DOHH2 (cell line): ENCODE data around the gene ZFP57.

ENCODE experiments used
- H3F3A ChIP-seq: fragments of 200-600 bp; sonication (generic), shearing (Covaris generic); 2 replicates; pipeline ENCODE4 v1.6.0; 2016; ENCODE audit warnings: antibody characterized with exemption, mild to moderate bottlenecking; ENCODE audit not compliant: control insufficient read depth, insufficient read depth
- H3K27ac ChIP-seq: fragments of 200-600 bp; sonication (generic); 2 replicates; pipeline ENCODE4 v1.5.1; 2014; ENCODE audit warnings: low read depth, mild to moderate bottlenecking, low read length, moderate library complexity
- H3K27me3 ChIP-seq: fragments of 200-600 bp; sonication (generic); 2 replicates; pipeline ENCODE4 v1.6.1; 2014; ENCODE audit warnings: mild to moderate bottlenecking, low read length, mixed read lengths; ENCODE audit not compliant: control insufficient read depth
- H3K36me3 ChIP-seq: fragments of 200-600 bp; sonication (generic); 2 replicates; pipeline ENCODE4 v1.6.1; 2014; ENCODE audit warnings: mild to moderate bottlenecking, low read length, moderate library complexity, mixed read lengths; ENCODE audit not compliant: control insufficient read depth
- H3K4me1 ChIP-seq: fragments of 200-600 bp; sonication (generic); 2 replicates; pipeline ENCODE4 v1.6.1; 2014; ENCODE audit warnings: mild to moderate bottlenecking, low read length, mixed read lengths; ENCODE audit not compliant: control insufficient read depth
- H3K4me2 ChIP-seq: fragments of 200-600 bp; sonication (generic); 2 replicates; pipeline ENCODE4 v1.6.0; 2014; ENCODE audit warnings: mild to moderate bottlenecking, low read length, moderate library complexity
- H3K4me3 ChIP-seq: fragments of 200-600 bp; sonication (generic); 2 replicates; pipeline ENCODE4 v1.5.1; 2014; ENCODE audit warnings: mild to moderate bottlenecking, low read length, mixed read lengths
- H3K79me2 ChIP-seq: fragments of 200-600 bp; sonication (generic); 2 replicates; pipeline ENCODE4 v1.6.1; 2014; ENCODE audit warnings: mild to moderate bottlenecking, low read length, mixed read lengths; ENCODE audit not compliant: control insufficient read depth
- H3K9me2 ChIP-seq: fragments of 200-600 bp; sonication (generic); replicated peaks from 2 replicates; pipeline ENCODE4 v1.6.1; 2014; ENCODE audit warnings: mild to moderate bottlenecking, low read length, mixed read lengths; ENCODE audit not compliant: control insufficient read depth
- H3K9me3 ChIP-seq: fragments of 200-600 bp; sonication (generic); 2 replicates; pipeline ENCODE4 v1.6.1; 2014; ENCODE audit warnings: antibody characterized with exemption, low read length, mixed read lengths; ENCODE audit not compliant: control insufficient read depth, insufficient read depth
- H4K20me1 ChIP-seq: fragments of 200-600 bp; sonication (generic); 2 replicates; pipeline ENCODE4 v1.6.0; 2014; ENCODE audit warnings: low read depth, mild to moderate bottlenecking, antibody characterized with exemption, low read length, moderate library complexity; ENCODE audit not compliant: control insufficient read depth, insufficient read depth
- EZH2phosphoT487 ChIP-seq: fragments of 200-600 bp; sonication (generic); IDR thresholded peaks from 2 replicates; pipeline ENCODE4 v1.6.1; 2017; ENCODE audit warnings: borderline replicate concordance, mild to moderate bottlenecking, antibody characterized with exemption, low read length, moderate library complexity, mixed read lengths
- TF ChIP-seq, protein P1 (sequence below): fragments of 200-600 bp; sonication (generic); IDR thresholded peaks from one replicate; pipeline ENCODE4 v1.5.1; 2014; ENCODE audit warnings: antibody characterized with exemption, mild to moderate bottlenecking, low read depth, low read length; ENCODE audit not compliant: poor library complexity, severe bottlenecking

ZFP57 gene

GRCh38 chr6:29637247-29637646, 43.7 kb downstream of the ZFP57 start:
- Histone ChIP-seq H3K4me3 (no peak overlapping the region), H3K4me1 (peaks cover 22% of the 10 kb centered on the region), H3K79me2 (no peaks in the 10 kb centered on the region), H3K9me2 (no peaks in the 10 kb centered on the region), H3K9me3 (no peaks in the 10 kb centered on the region), H4K20me1 (no peaks in the 10 kb centered on the region), H3K4me2 (no peak overlapping the region), H3K27me3 (no peaks in the 10 kb centered on the region), H3K27ac (no peak overlapping the region), H3F3A (peaks cover 13% of the 10 kb centered on the region), H3K36me3 (no peaks in the 10 kb centered on the region)
- TF ChIP-seq, protein P1, sequence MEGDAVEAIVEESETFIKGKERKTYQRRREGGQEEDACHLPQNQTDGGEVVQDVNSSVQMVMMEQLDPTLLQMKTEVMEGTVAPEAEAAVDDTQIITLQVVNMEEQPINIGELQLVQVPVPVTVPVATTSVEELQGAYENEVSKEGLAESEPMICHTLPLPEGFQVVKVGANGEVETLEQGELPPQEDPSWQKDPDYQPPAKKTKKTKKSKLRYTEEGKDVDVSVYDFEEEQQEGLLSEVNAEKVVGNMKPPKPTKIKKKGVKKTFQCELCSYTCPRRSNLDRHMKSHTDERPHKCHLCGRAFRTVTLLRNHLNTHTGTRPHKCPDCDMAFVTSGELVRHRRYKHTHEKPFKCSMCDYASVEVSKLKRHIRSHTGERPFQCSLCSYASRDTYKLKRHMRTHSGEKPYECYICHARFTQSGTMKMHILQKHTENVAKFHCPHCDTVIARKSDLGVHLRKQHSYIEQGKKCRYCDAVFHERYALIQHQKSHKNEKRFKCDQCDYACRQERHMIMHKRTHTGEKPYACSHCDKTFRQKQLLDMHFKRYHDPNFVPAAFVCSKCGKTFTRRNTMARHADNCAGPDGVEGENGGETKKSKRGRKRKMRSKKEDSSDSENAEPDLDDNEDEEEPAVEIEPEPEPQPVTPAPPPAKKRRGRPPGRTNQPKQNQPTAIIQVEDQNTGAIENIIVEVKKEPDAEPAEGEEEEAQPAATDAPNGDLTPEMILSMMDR: no peak
- TF ChIP-seq EZH2phosphoT487: no peak

DNA sequence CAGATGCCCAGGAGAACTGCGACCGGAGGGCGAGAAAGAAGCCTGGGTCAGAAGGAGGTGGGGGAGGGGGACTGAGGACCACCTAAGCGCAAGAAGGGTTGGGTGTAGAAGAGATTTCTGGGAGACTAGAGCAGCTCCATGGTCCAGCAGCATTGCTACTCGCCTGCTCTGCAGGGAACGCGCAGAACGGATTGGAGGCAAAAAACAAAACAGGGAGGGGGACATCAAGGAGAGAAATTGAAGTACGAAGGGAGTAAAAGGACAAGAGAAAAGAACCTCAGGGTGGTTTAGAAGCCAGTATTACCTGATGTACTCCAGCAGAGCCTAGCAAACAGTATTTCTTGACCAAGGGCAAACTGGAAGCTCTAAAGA, 47.4 kb downstream of the ZFP57 start:
- Histone ChIP-seq H4K20me1 (peaks cover 6% of the 10 kb centered on the region; the same call in 1 of the 2 replicates), H3K9me2 (no peaks in the 10 kb centered on the region), H3K27ac (peak overlapping the region; percentile 22), H3K27me3 (no peaks in the 10 kb centered on the region), H3F3A (peaks cover 16% of the 10 kb centered on the region), H3K4me3 (peak overlapping the region; percentile 92), H3K79me2 (no peaks in the 10 kb centered on the region), H3K9me3 (no peaks in the 10 kb centered on the region), H3K4me2 (peak overlapping the region; percentile 99), H3K4me1 (peaks cover 50% of the 10 kb centered on the region), H3K36me3 (no peaks in the 10 kb centered on the region)
- no peak for TF ChIP-seq EZH2phosphoT487
- TF ChIP-seq, protein P1: no peak

GRCh38 chr6:29632789-29633533, 48.0 kb downstream of the ZFP57 start, which contains the start of gene GABBR1:
Gene GABBR1, minus strand, starts transcription at chr6:29633183. Its CDS starts 798 bp downstream, at chr6:29632385.
- peaks cover 6% of the 10 kb centered on the region; the same call in 1 of the 2 replicates for H4K20me1 ChIP-seq
- peaks cover 16% of the 10 kb centered on the region for H3F3A ChIP-seq
- no peaks in the 10 kb centered on the region for H3K36me3 ChIP-seq
- H3K9me3 ChIP-seq: no peaks in the 10 kb centered on the region
- peak within 1 kb of the TSS; percentile 29 for H3K27ac ChIP-seq
- H3K4me2 ChIP-seq: peak within 1 kb of the TSS; percentile 99
- H3K9me2 ChIP-seq: no peaks in the 10 kb centered on the region
- H3K4me3 ChIP-seq: peak within 1 kb of the TSS; percentile 92
- TF ChIP-seq, protein P1: no peak
- no peak for TF ChIP-seq EZH2phosphoT487
- peaks cover 53% of the 10 kb centered on the region for H3K4me1 ChIP-seq
- H3K27me3 ChIP-seq: no peaks in the 10 kb centered on the region
- H3K79me2 ChIP-seq: no peaks in the 10 kb centered on the region
